A172 (cell line): ENCODE data around the gene ZNF281. TPM values are rescaled to one million over a fixed set of nuclear protein-coding genes. Genes with fewer than 3 reads are reported as not detected.
"Not testable (repeated sequence)": the region's sequence is repeated elsewhere in the genome, so short reads cannot be mapped to it uniquely, and the experiment has no call there.

Source experiments
- DNase-seq: peaks from one replicate; pipeline ENCODE4 v3.0.0-alpha.2; 2015; ENCODE audit warnings: low spot score
- total RNA-seq: library from RNA; depleted of rRNA; stranded (reverse); fragments of >200 nt; shearing (Covaris generic); gene quantifications from 2 replicates; pipeline ENCODE4 v1.2.3, GENCODE V29; 2014; rRNA removed

The ZNF281 gene
- 17.1 and 19.1 TPM in 2 replicates for total RNA-seq

GRCh38 chr1:200409761-200410565, at the start of gene ZNF281:
TSS of gene ZNF281 (minus strand) at chr1:200410036. CDS start at chr1:200409705, 331 bp downstream.
- peak; percentile 89 for DNase-seq

- DNase-seq, result no peak
Observed at GRCh38 chr1:200458780-200459179, 48.9 kb upstream of the ZNF281 start.

GRCh38 chr1:200457810-200458209, 48.0 kb upstream of the ZNF281 start:
- no peak for DNase-seq

- DNase-seq, result no peak
Observed at GRCh38 chr1:200454425-200454824, 44.6 kb upstream of the ZNF281 start.

GRCh38 chr1:200453553-200453905, 43.7 kb upstream of the ZNF281 start:
- DNase-seq, result no peak

- no peak for DNase-seq
Observed at GRCh38 chr1:200452850-200453552, 43.2 kb upstream of the ZNF281 start.

- DNase-seq, result no peak
Observed at GRCh38 chr1:200448034-200448762, 38.4 kb upstream of the ZNF281 start.

GRCh38 chr1:200445213-200445612, 35.4 kb upstream of the ZNF281 start:
- peak; percentile 75 for DNase-seq

- DNase-seq, result no peak
Observed at GRCh38 chr1:200444478-200444877, 34.6 kb upstream of the ZNF281 start.

- no peak for DNase-seq
Observed at GRCh38 chr1:200443860-200444259, 34.0 kb upstream of the ZNF281 start.

- DNase-seq, result no peak
Observed at GRCh38 chr1:200442537-200443156, 32.8 kb upstream of the ZNF281 start.

- no peak for DNase-seq
Observed at GRCh38 chr1:200442023-200442422, 32.2 kb upstream of the ZNF281 start.

- peak; percentile 9 for DNase-seq
Observed at GRCh38 chr1:200438911-200439310, 29.1 kb upstream of the ZNF281 start.

GRCh38 chr1:200438413-200438812, 28.6 kb upstream of the ZNF281 start:
- not testable (repeated sequence) for DNase-seq

- DNase-seq, result peak; percentile 7
Observed at GRCh38 chr1:200437556-200438203, 27.8 kb upstream of the ZNF281 start.

GRCh38 chr1:200437088-200437487, 27.3 kb upstream of the ZNF281 start:
- DNase-seq, result no peak

GRCh38 chr1:200436436-200436835, 26.6 kb upstream of the ZNF281 start:
- no peak for DNase-seq

GRCh38 chr1:200435200-200435780, 25.5 kb upstream of the ZNF281 start:
- DNase-seq, result no peak

- DNase-seq, result no peak
Observed at GRCh38 chr1:200433586-200433985, 23.8 kb upstream of the ZNF281 start.

GRCh38 chr1:200432586-200432985, 22.8 kb upstream of the ZNF281 start:
- DNase-seq, result no peak

- peak; percentile 78 for DNase-seq
Observed at GRCh38 chr1:200429221-200429751, 19.4 kb upstream of the ZNF281 start.
